ENCODE results near the gene SYTL3. TPM values are rescaled to one million over a fixed set of nuclear protein-coding genes. Genes with fewer than 3 reads are reported as not detected.

Gene SYTL3
- total RNA-seq, 1 experiment from 2014 or later: 0.09 TPM

DNA sequence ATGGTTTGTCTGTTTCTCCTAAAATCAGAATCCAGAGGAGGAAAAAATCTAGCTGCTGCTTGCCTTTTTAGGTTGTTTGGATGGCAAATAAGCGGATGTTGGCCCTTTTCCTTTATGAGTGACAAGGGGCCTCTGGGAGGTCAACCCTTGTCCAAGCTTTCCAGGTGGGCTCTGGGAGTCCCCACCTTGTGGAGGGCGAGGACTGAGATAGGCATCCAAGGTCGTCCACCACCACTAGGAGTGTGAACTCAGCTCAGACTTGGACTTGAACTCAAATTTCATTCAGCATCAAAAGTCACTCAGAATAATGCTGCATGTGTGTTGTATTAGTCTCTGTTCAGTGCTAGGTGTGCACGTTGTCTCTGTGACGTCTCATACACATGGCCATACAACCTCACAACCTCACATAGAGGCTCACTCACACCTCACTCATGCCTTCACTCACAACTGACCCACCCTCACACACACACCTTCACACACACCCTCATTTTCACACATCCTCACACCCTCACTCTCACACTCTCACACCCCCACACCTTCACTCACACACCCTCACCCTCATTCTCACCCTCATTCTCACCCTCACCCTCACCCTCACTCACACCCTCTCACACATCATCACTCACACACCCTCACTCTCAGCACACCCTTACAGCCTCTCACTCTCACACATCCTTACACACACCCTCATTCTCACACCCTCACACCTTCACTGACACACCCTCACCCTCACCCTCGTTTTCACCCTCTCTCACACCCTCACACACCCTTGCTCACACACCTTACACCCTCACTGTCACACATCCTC, 23.3 kb upstream of the SYTL3 start:
- H2BK120ac ChIP-seq (ENCODE audit: low read depth, low read length, poor library complexity, severe bottlenecking): no peak overlapping the region
- H4K91ac ChIP-seq (ENCODE audit: insufficient read length, low read depth, low read length): no peak overlapping the region
- no peaks in the 10 kb centered on the region for H3K79me2 ChIP-seq (ENCODE audit: insufficient read depth, low read length)
- Mint-ChIP-seq H3K36me3 (ENCODE audit: insufficient read depth in 1 of 3, low read depth in 3 of 3) (peaks cover 22 to 70% (median 50%) of the 10 kb centered on the region in 3 experiments; a peak in 6 of 7 replicates), H3K4me1 (peaks cover 15 to 21% of the 10 kb centered on the region in 2 experiments), H3K27ac (peak overlapping the region in 1 of 3 experiments; percentile 92; a peak in 3 of 7 replicates), H3K4me3 (no peak overlapping the region), H3K27me3 (ENCODE audit: low read depth) (no peaks in the 10 kb centered on the region), H3K9me3 (no peaks in the 10 kb centered on the region)
- no peaks in the 10 kb centered on the region for H3K23me2 ChIP-seq (ENCODE audit: insufficient read length, low read depth, low read length, poor library complexity, severe bottlenecking)
- no peaks in the 10 kb centered on the region for H3K4me1 ChIP-seq (ENCODE audit: insufficient read depth, low read length)
- no peak overlapping the region for H3K23ac ChIP-seq (ENCODE audit: insufficient read length, low read depth, low read length)
- H3K9ac ChIP-seq (ENCODE audit: extremely low read depth, insufficient read length, low read length): no peak overlapping the region
- no peak overlapping the region for H3K27ac ChIP-seq (ENCODE audit: insufficient read length, low read depth, low read length)
- H2BK5ac ChIP-seq (ENCODE audit: insufficient read length, low read length): no peak overlapping the region
- H3K9me3 ChIP-seq (ENCODE audit: control insufficient read depth, low read depth, low read length): no peaks in the 10 kb centered on the region
- no peak overlapping the region for H3K4me2 ChIP-seq (ENCODE audit: insufficient read depth, insufficient read length, low read length)
- H3K18ac ChIP-seq (ENCODE audit: insufficient read length, low read depth, low read length): no peak overlapping the region
- no peaks in the 10 kb centered on the region for H3K79me1 ChIP-seq (ENCODE audit: insufficient read depth, low read depth, low read length, poor library complexity, severe bottlenecking)
- no peak overlapping the region for H2BK15ac ChIP-seq (ENCODE audit: low read depth, low read length)
- no peak overlapping the region for H2BK20ac ChIP-seq (ENCODE audit: low read depth, low read length, poor library complexity, severe bottlenecking)
- H4K5ac ChIP-seq (ENCODE audit: insufficient read length, low read depth, low read length): peak overlapping the region; percentile 53
- no peak overlapping the region for H2AFZ ChIP-seq (ENCODE audit: low read length)
- no peaks in the 10 kb centered on the region for H3K27me3 ChIP-seq (ENCODE audit: insufficient read depth, low read length)
- no peak overlapping the region for H3K56ac ChIP-seq (ENCODE audit: insufficient read length, low read depth, low read length)
- no peak for TF ChIP-seq CTCF (conservative IDR thresholded peaks at IDR 0.05)
- H4K8ac ChIP-seq (replicated peaks; ENCODE audit: insufficient read length, low read depth, low read length): no peak overlapping the region
- no peak for DNase-seq
- H3K4ac ChIP-seq (ENCODE audit: low read depth, low read length): no peak overlapping the region
- no peak overlapping the region for H3K14ac ChIP-seq (ENCODE audit: insufficient read depth, low read length)
- no peak overlapping the region for H3T11ph ChIP-seq (ENCODE audit: low read length)
- no peak overlapping the region for H2AK5ac ChIP-seq (ENCODE audit: insufficient read length, low read length)
- H4K20me1 ChIP-seq (ENCODE audit: control insufficient read depth, insufficient read depth, insufficient read length): no peaks in the 10 kb centered on the region
- 100% methylated on average over 1 of the region's 6 CpGs for WGBS (ENCODE audit: extremely low coverage, insufficient read length, low lambda C conversion rate)
- H2BK12ac ChIP-seq (ENCODE audit: insufficient read length, low read depth, low read length): no peak overlapping the region

All from H9 (cell line).